SK-N-MC (cell line): ENCODE measurements around the gene ABCA10.

Source experiments
- EZH2 ChIP-seq: fragments of 200-600 bp; sonication (generic); IDR thresholded peaks from one replicate; pipeline ENCODE4 v1.6.1; 2017; ENCODE audit warnings: antibody characterized with exemption
- FOXP2 ChIP-seq: optimal IDR thresholded peaks from 2 replicates; pipeline ENCODE3; 2011; ENCODE audit warnings: mild to moderate bottlenecking, moderate library complexity; ENCODE audit not compliant: insufficient read depth; ENCODE audit errors: extremely low read length, control extremely low read depth
- POLR2AphosphoS5 ChIP-seq: IDR thresholded peaks from 2 replicates; pipeline ENCODE4 v1.6.1; 2012; ENCODE audit warnings: mild to moderate bottlenecking, low read depth, low read length, borderline replicate concordance

DNA sequence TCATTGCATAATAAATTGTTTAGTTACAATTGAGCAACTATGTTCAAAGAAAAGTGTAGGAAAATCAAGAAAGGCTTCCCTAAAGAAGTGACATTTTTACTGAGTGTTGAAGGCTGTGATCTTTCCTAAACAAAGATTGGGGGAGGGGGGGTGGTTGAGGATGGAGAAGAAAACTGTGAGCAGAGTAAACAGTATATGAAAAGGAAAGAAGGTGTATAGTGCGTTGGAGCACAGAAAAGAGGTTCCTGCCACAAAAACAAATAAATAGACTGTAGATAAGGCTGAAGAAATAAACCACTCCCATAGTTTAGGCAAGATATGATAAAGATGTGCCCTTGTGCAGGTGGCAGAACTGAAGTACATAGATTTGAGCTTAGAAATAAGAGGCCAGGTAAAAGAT lies 8.5 kb downstream of the ABCA10 start:
- TF ChIP-seq EZH2 = no peak
- no peak for TF ChIP-seq POLR2AphosphoS5
- no peak for TF ChIP-seq FOXP2
